ENCODE data around the gene EPN2. TPM values are rescaled to one million over a fixed set of nuclear protein-coding genes. Genes with fewer than 3 reads are reported as not detected.

EPN2 gene
- polyA plus RNA-seq, 1 donor (not counting 4 experiments of a cell fraction or from before 2014, with no cell fraction given), result 30.2 TPM

GRCh38 chr17:19239544-19239943 is 2.4 kb downstream of the EPN2 start:
- Histone ChIP-seq H2AFZ (ENCODE audit: control insufficient read depth, low read length) (no peak overlapping the region), H3K27ac (ENCODE audit: control insufficient read depth, insufficient read depth, low read length) (no peak overlapping the region), H3K9me3 (ENCODE audit: control insufficient read depth, low read depth, low read length) (no peaks in the 10 kb centered on the region), H3K36me3 (ENCODE audit: control insufficient read depth in 2 of 2, extremely low read depth in 1 of 2, insufficient read depth in 2 of 2, low read length in 2 of 2) (peaks cover 2 to 4% of the 10 kb centered on the region in 2 experiments), H3K4me2 (ENCODE audit: control insufficient read depth, extremely low read depth, insufficient read depth, low read depth, low read length) (peak overlapping the region; percentile 48), H4K20me1 (ENCODE audit: control insufficient read depth, extremely low read depth, insufficient read depth, low read length) (peaks cover 6% of the 10 kb centered on the region), H3K9ac (ENCODE audit: control insufficient read depth, extremely low read depth, insufficient read depth, low read length) (peak overlapping the region; percentile 84), H3K27me3 (ENCODE audit: control insufficient read depth, extremely low read depth, insufficient read depth, low read length) (no peaks in the 10 kb centered on the region), H3K4me1 (ENCODE audit: control insufficient read depth, extremely low read depth, insufficient read depth, low read length) (peaks cover 29% of the 10 kb centered on the region), H3K9me1 (ENCODE audit: control insufficient read depth, extremely low read depth, insufficient read depth, low read length) (no peaks in the 10 kb centered on the region), H3K79me2 (ENCODE audit: control insufficient read depth, insufficient read depth, low read length) (peaks cover 53% of the 10 kb centered on the region), H3K4me3 (ENCODE audit: control insufficient read depth in 2 of 3, extremely low read depth in 1 of 3, insufficient read depth in 2 of 3, low read depth in 1 of 3, low read length in 3 of 3) (no peak overlapping the region)
- no peak for TF ChIP-seq EZH2 (IDR thresholded peaks at IDR 0.05; ENCODE audit: low read length)
- TF ChIP-seq CTCF (optimal IDR thresholded peaks at IDR 0.05 in 1 of 3, IDR thresholded peaks at IDR 0.05 in 1 of 3, conservative IDR thresholded peaks at IDR 0.05 in 1 of 3; ENCODE audit: extremely low read depth in 1 of 3, insufficient read depth in 2 of 3, low read length in 3 of 3), result no peak
- dilution Hi-C loops (cut with MboI; ENCODE audit: extremely low pct_ligation_motif_present, low sequenced_read_pairs), result no loop called here
- no peak for DNase-seq (ENCODE audit: low read depth, low spot score)
- FAIRE-seq, result no peak

DNA sequence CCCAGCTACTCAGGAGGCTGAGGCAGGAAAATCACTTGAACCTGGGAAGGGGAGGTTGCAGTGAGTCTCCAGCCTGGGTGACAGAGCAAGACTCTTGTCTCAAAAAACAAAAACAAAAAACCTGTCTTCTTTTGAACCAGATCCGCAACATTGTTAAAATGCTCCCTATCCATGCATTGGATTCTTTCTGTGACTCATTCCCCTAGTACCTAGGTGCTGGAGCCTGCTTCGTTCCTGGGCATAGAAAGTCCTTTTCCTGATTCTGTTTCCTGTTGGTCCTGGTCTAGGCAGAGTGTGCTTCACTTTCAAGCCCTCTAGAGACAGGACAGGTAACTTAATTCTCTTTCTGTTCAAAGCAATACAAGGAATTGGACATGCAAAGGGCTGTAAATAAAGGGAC is 5.2 kb downstream of the EPN2 start:
- dilution Hi-C loops (cut with MboI; ENCODE audit: extremely low pct_ligation_motif_present, low sequenced_read_pairs), result no loop called here
- Histone ChIP-seq H3K9me3 (ENCODE audit: control insufficient read depth, low read depth, low read length) (no peaks in the 10 kb centered on the region), H3K27ac (ENCODE audit: control insufficient read depth, insufficient read depth, low read length) (peak overlapping the region; percentile 41), H2AFZ (ENCODE audit: control insufficient read depth, low read length) (no peak overlapping the region), H3K4me1 (ENCODE audit: control insufficient read depth, extremely low read depth, insufficient read depth, low read length) (peaks cover 36% of the 10 kb centered on the region), H3K36me3 (ENCODE audit: control insufficient read depth in 2 of 2, extremely low read depth in 1 of 2, insufficient read depth in 2 of 2, low read length in 2 of 2) (peaks cover 2 to 4% of the 10 kb centered on the region in 2 experiments), H3K9me1 (ENCODE audit: control insufficient read depth, extremely low read depth, insufficient read depth, low read length) (no peaks in the 10 kb centered on the region), H3K27me3 (ENCODE audit: control insufficient read depth, extremely low read depth, insufficient read depth, low read length) (no peaks in the 10 kb centered on the region), H3K79me2 (ENCODE audit: control insufficient read depth, insufficient read depth, low read length) (peaks cover 64% of the 10 kb centered on the region), H4K20me1 (ENCODE audit: control insufficient read depth, extremely low read depth, insufficient read depth, low read length) (peaks cover 6% of the 10 kb centered on the region), H3K4me3 (ENCODE audit: control insufficient read depth in 2 of 3, extremely low read depth in 1 of 3, insufficient read depth in 2 of 3, low read depth in 1 of 3, low read length in 3 of 3) (peak overlapping the region in 1 of 3 experiments; percentile 1), H3K4me2 (ENCODE audit: control insufficient read depth, extremely low read depth, insufficient read depth, low read depth, low read length) (peak overlapping the region; percentile 63), H3K9ac (ENCODE audit: control insufficient read depth, extremely low read depth, insufficient read depth, low read length) (no peak overlapping the region)
- TF ChIP-seq EZH2 (IDR thresholded peaks at IDR 0.05; ENCODE audit: low read length), result no peak
- DNase-seq (ENCODE audit: low read depth, low spot score), result no peak
- peak; percentile 89 for FAIRE-seq

GRCh38 chr17:19242926-19243325 is 5.8 kb downstream of the EPN2 start:
- Histone ChIP-seq H3K27ac (ENCODE audit: control insufficient read depth, insufficient read depth, low read length) (peak overlapping the region; percentile 41), H3K27me3 (ENCODE audit: control insufficient read depth, extremely low read depth, insufficient read depth, low read length) (no peaks in the 10 kb centered on the region), H3K79me2 (ENCODE audit: control insufficient read depth, insufficient read depth, low read length) (peaks cover 63% of the 10 kb centered on the region), H3K9ac (ENCODE audit: control insufficient read depth, extremely low read depth, insufficient read depth, low read length) (no peak overlapping the region), H3K4me2 (ENCODE audit: control insufficient read depth, extremely low read depth, insufficient read depth, low read depth, low read length) (peak overlapping the region; percentile 63), H3K4me1 (ENCODE audit: control insufficient read depth, extremely low read depth, insufficient read depth, low read length) (peaks cover 38% of the 10 kb centered on the region), H3K9me3 (ENCODE audit: control insufficient read depth, low read depth, low read length) (no peaks in the 10 kb centered on the region), H3K4me3 (ENCODE audit: control insufficient read depth in 2 of 3, extremely low read depth in 1 of 3, insufficient read depth in 2 of 3, low read depth in 1 of 3, low read length in 3 of 3) (no peak overlapping the region), H3K9me1 (ENCODE audit: control insufficient read depth, extremely low read depth, insufficient read depth, low read length) (no peaks in the 10 kb centered on the region), H3K36me3 (ENCODE audit: control insufficient read depth in 2 of 2, extremely low read depth in 1 of 2, insufficient read depth in 2 of 2, low read length in 2 of 2) (peaks cover 2 to 4% of the 10 kb centered on the region in 2 experiments), H4K20me1 (ENCODE audit: control insufficient read depth, extremely low read depth, insufficient read depth, low read length) (peaks cover 6% of the 10 kb centered on the region), H2AFZ (ENCODE audit: control insufficient read depth, low read length) (no peak overlapping the region)
- dilution Hi-C loops (cut with MboI; ENCODE audit: extremely low pct_ligation_motif_present, low sequenced_read_pairs), result no loop called here
- FAIRE-seq (peak; percentile 56), DNase-seq (ENCODE audit: low read depth, low spot score) (no peak)
- TF ChIP-seq EZH2 (IDR thresholded peaks at IDR 0.05; ENCODE audit: low read length) (no peak), CTCF (optimal IDR thresholded peaks at IDR 0.05 in 1 of 3, IDR thresholded peaks at IDR 0.05 in 1 of 3, conservative IDR thresholded peaks at IDR 0.05 in 1 of 3; ENCODE audit: extremely low read depth in 1 of 3, insufficient read depth in 2 of 3, low read length in 3 of 3) (no peak)

All from keratinocyte (primary cell).